Keratinocyte (primary cell): Measurements from ENCODE around the gene LRP1B. TPM values are rescaled to one million over a fixed set of nuclear protein-coding genes. Genes with fewer than 3 reads are reported as not detected.

Experiments
- DNase-seq: peaks from one replicate; pipeline ENCODE4 v3.0.0-alpha.2; 2011; ENCODE audit warnings: low read depth, missing footprints, low spot score
- FAIRE-seq: peaks from 2 replicates; lab custom pipeline; 2011; peaks lifted over from hg19 to GRCh38; lab: Jason Lieb, UNC
- H2AFZ ChIP-seq: 2 replicates; pipeline ENCODE4 v1.6.0; 2012; ENCODE audit warnings: low read length, control low read depth, inconsistent platforms; ENCODE audit not compliant: control insufficient read depth
- H3K27ac ChIP-seq: 2 replicates; pipeline ENCODE4 v1.5.1; 2011; ENCODE audit warnings: low read length; ENCODE audit not compliant: control insufficient read depth, insufficient read depth
- H3K27me3 ChIP-seq: 3 replicates; pipeline ENCODE4 v1.6.0; 2011; ENCODE audit warnings: low read length; ENCODE audit not compliant: control insufficient read depth, insufficient read depth; ENCODE audit errors: extremely low read depth
- H3K36me3 ChIP-seq, 2 experiments: 2 replicates in 1 of 2; 3 replicates in 1 of 2; pipeline ENCODE4 v1.5.1; 2011; ENCODE audit warnings: low read length in 2 of 2, mild to moderate bottlenecking in 1 of 2; ENCODE audit not compliant: control insufficient read depth in 2 of 2, insufficient read depth in 2 of 2; ENCODE audit errors: extremely low read depth in 1 of 2
- H3K4me1 ChIP-seq: 3 replicates; pipeline ENCODE4 v1.5.1; 2011; ENCODE audit warnings: low read length; ENCODE audit not compliant: control insufficient read depth, insufficient read depth; ENCODE audit errors: extremely low read depth
- H3K4me2 ChIP-seq: 3 replicates; pipeline ENCODE4 v1.6.0; 2011; ENCODE audit warnings: low read depth, low read length; ENCODE audit not compliant: control insufficient read depth, insufficient read depth; ENCODE audit errors: extremely low read depth
- H3K4me3 ChIP-seq, 3 experiments: fragments of 200-600 bp in 1 of 3; sonication (generic) in 1 of 3; 2 replicates in 2 of 3; 3 replicates in 1 of 3; pipeline ENCODE4 v1.5.1; 2011 to 2016; ENCODE audit warnings: low read length in 3 of 3, mild to moderate bottlenecking in 3 of 3, control low read depth in 2 of 3, inconsistent platforms in 1 of 3, low read depth in 1 of 3, mixed read lengths in 1 of 3, mixed run types in 1 of 3, moderate library complexity in 1 of 3; ENCODE audit not compliant: control insufficient read depth in 2 of 3, insufficient read depth in 2 of 3; ENCODE audit errors: extremely low read depth in 1 of 3
- H3K79me2 ChIP-seq: 2 replicates; pipeline ENCODE4 v1.6.0; 2012; ENCODE audit warnings: low read length; ENCODE audit not compliant: control insufficient read depth, insufficient read depth
- H3K9ac ChIP-seq: 3 replicates; pipeline ENCODE4 v1.6.0; 2011; ENCODE audit warnings: low read length; ENCODE audit not compliant: control insufficient read depth, insufficient read depth; ENCODE audit errors: extremely low read depth
- H3K9me1 ChIP-seq: 3 replicates; pipeline ENCODE4 v1.6.0; 2011; ENCODE audit warnings: low read length; ENCODE audit not compliant: control insufficient read depth, insufficient read depth; ENCODE audit errors: extremely low read depth
- H3K9me3 ChIP-seq: 2 replicates; pipeline ENCODE4 v1.5.1; 2012; ENCODE audit warnings: low read depth, low read length; ENCODE audit not compliant: control insufficient read depth
- H4K20me1 ChIP-seq: 3 replicates; pipeline ENCODE4 v1.6.0; 2011; ENCODE audit warnings: low read length; ENCODE audit not compliant: control insufficient read depth, insufficient read depth; ENCODE audit errors: extremely low read depth
- CTCF ChIP-seq, 3 experiments: IDR thresholded peaks in 1 of 3; conservative IDR thresholded peaks in 1 of 3; optimal IDR thresholded peaks in 1 of 3; 2 replicates in 2 of 3; 3 replicates in 1 of 3; pipeline versions ENCODE3 to v1.5.1; 2011; ENCODE audit warnings: low read length in 3 of 3, mild to moderate bottlenecking in 3 of 3, moderate library complexity in 2 of 3, control low read depth in 1 of 3, inconsistent platforms in 1 of 3; ENCODE audit not compliant: insufficient read depth in 2 of 3; ENCODE audit errors: extremely low read depth in 1 of 3
- EZH2 ChIP-seq: IDR thresholded peaks from one replicate; pipeline ENCODE4 v1.6.1; 2012; ENCODE audit warnings: inconsistent platforms, mild to moderate bottlenecking, low read length, moderate library complexity
- dilution Hi-C: fragments of 300-500 bp; cut with MboI; formaldehyde crosslinking; loops from one replicate; pipeline ENCODE4 v1.7.0; 2020; ENCODE audit warnings: low sequenced_read_pairs; ENCODE audit not compliant: extremely low pct_ligation_motif_present
- polyA plus RNA-seq, 5 experiments: library from polyadenylated mRNA; depleted of rRNA in 3 of 5; stranded (reverse) in 3 of 5; stranded (forward) in 1 of 5; unstranded in 1 of 5; fragments of >200 nt; gene quantifications; 1 replicate in 1 of 5; 2 replicates in 3 of 5; 3 replicates in 1 of 5; pipeline versions ENCODE4 v1.2.1 to v1.2.3, GENCODE V29; 2011 to 2012; ENCODE audit warnings: missing spikeins in 2 of 5, low read depth in 1 of 5, low replicate concordance in 1 of 5

Gene LRP1B
- polyA plus RNA-seq, 1 donor (not counting 4 experiments of a cell fraction or from before 2014, with no cell fraction given), result not detected

GRCh38 chr2:140862181-140862580 is 1268.6 kb downstream of the LRP1B start:
- dilution Hi-C loops, result no loop called here
- Histone ChIP-seq H3K4me3 (no peak overlapping the region), H3K9me3 (no peaks in the 10 kb centered on the region), H3K4me2 (no peak overlapping the region), H3K36me3 (no peaks in the 10 kb centered on the region), H2AFZ (no peak overlapping the region), H3K27ac (no peak overlapping the region), H3K9ac (no peak overlapping the region), H3K9me1 (no peaks in the 10 kb centered on the region), H3K27me3 (no peaks in the 10 kb centered on the region), H3K4me1 (no peaks in the 10 kb centered on the region), H4K20me1 (no peaks in the 10 kb centered on the region), H3K79me2 (no peaks in the 10 kb centered on the region)
- no peak for FAIRE-seq
- TF ChIP-seq CTCF (optimal IDR thresholded peaks at IDR 0.05 in 1 of 3, IDR thresholded peaks at IDR 0.05 in 1 of 3, conservative IDR thresholded peaks at IDR 0.05 in 1 of 3; ENCODE audit: extremely low read depth in 1 of 3, insufficient read depth in 2 of 3, low read length in 3 of 3) (no peak), EZH2 (no peak)
- DNase-seq, result no peak

GRCh38 chr2:140861666-140862065 is 1269.2 kb downstream of the LRP1B start:
- Histone ChIP-seq H4K20me1 (no peaks in the 10 kb centered on the region), H3K4me3 (no peak overlapping the region), H3K9me1 (no peaks in the 10 kb centered on the region), H3K4me2 (no peak overlapping the region), H2AFZ (no peak overlapping the region), H3K27ac (no peak overlapping the region), H3K9ac (no peak overlapping the region), H3K27me3 (no peaks in the 10 kb centered on the region), H3K79me2 (no peaks in the 10 kb centered on the region), H3K4me1 (no peaks in the 10 kb centered on the region), H3K36me3 (no peaks in the 10 kb centered on the region), H3K9me3 (no peaks in the 10 kb centered on the region)
- TF ChIP-seq CTCF (optimal IDR thresholded peaks at IDR 0.05 in 1 of 3, IDR thresholded peaks at IDR 0.05 in 1 of 3, conservative IDR thresholded peaks at IDR 0.05 in 1 of 3; ENCODE audit: extremely low read depth in 1 of 3, insufficient read depth in 2 of 3, low read length in 3 of 3) (no peak), EZH2 (no peak)
- no peak for DNase-seq
- dilution Hi-C loops, result no loop called here
- FAIRE-seq, result no peak
